ENCODE data around the gene MCC. TPM values are rescaled to one million over a fixed set of nuclear protein-coding genes. Genes with fewer than 3 reads are reported as not detected.

MCC gene
- total RNA-seq, 1 donor from 2014 or later, result 33.9 TPM

DNA sequence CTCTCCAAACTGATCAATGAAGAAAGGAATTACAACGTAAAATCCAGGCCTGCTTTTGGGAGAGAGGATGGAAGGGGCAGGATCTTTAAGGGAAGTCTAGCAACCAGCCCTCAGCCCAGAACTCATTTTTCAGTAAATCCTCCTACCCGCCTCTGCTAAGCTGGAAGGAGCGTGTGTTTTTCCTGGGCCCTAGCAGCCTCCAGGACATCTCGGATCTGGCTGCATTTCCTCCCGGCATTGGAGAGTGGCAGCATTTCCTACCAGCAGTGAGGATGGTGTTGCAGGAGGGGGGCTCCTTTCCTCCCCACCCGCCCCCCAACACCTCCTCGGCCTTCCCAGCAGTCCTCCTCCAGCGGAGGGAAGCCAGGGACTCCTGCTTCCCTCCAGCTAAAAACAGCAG is 457.1 kb downstream of the MCC start:
- Mint-ChIP-seq H3K27ac (peak overlapping the region; percentile 82), H3K36me3 (peaks cover 33% of the 10 kb centered on the region), H3K27me3 (ENCODE audit: low read depth) (no peaks in the 10 kb centered on the region), H3K9me3 (no peaks in the 10 kb centered on the region), H3K4me1 (peaks cover 16% of the 10 kb centered on the region), H3K4me3 (no peak overlapping the region)
- no peak for DNase-seq (ENCODE audit: low spot score in 2 of 2, unreplicated experiment in 2 of 2)
- TF ChIP-seq, protein P1, sequence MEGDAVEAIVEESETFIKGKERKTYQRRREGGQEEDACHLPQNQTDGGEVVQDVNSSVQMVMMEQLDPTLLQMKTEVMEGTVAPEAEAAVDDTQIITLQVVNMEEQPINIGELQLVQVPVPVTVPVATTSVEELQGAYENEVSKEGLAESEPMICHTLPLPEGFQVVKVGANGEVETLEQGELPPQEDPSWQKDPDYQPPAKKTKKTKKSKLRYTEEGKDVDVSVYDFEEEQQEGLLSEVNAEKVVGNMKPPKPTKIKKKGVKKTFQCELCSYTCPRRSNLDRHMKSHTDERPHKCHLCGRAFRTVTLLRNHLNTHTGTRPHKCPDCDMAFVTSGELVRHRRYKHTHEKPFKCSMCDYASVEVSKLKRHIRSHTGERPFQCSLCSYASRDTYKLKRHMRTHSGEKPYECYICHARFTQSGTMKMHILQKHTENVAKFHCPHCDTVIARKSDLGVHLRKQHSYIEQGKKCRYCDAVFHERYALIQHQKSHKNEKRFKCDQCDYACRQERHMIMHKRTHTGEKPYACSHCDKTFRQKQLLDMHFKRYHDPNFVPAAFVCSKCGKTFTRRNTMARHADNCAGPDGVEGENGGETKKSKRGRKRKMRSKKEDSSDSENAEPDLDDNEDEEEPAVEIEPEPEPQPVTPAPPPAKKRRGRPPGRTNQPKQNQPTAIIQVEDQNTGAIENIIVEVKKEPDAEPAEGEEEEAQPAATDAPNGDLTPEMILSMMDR (IDR thresholded peaks at IDR 0.05; ENCODE audit: unreplicated experiment), result no peak

DNA sequence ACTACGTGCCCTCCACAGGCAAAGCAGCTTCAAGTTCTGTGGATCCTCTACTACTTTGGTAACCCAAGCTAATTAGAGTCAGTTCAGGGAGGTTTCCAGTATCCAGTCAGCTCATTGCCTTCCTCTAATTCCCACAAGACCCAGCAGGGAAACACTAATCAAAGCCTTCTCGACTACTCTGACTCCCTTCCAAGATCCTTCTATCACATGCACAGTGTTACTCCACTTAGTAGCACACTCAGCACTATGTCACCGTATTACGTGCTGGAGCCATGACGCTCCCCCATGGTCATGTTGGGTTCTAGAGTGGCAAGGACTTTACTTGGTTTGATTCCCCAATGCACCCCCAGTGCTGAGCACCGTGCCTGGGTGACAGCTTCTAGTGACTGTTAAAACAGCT is 458.6 kb downstream of the MCC start:
- H3K36me3 Mint-ChIP-seq, result peaks cover 33% of the 10 kb centered on the region
- H3K9me3 Mint-ChIP-seq, result no peaks in the 10 kb centered on the region
- peaks cover 16% of the 10 kb centered on the region for H3K4me1 Mint-ChIP-seq
- H3K27ac Mint-ChIP-seq, result no peak overlapping the region
- no peak for DNase-seq (ENCODE audit: low spot score in 2 of 2, unreplicated experiment in 2 of 2)
- no peak overlapping the region for H3K4me3 Mint-ChIP-seq
- H3K27me3 Mint-ChIP-seq (ENCODE audit: low read depth), result no peaks in the 10 kb centered on the region
- TF ChIP-seq, protein P1 (IDR thresholded peaks at IDR 0.05; ENCODE audit: unreplicated experiment), result no peak

DNA sequence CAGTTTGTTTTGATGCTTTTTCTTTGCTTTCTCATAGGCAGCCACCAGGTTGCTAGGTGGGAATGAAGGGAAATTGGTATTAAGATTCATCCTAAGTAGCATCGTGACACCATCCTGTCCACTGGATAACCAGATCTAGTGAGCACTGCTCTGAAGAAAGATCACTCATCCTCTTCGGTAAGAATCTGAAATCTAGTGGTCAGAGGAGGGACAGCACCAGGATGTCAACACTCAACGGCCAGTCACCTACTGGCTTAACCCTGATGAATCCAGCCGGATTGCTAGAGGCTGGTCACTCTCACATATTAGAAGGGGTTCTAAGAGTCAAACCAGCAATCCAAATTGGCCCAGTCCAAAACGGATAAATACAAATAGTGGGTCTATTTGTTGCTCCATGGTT is 460.8 kb downstream of the MCC start:
- Mint-ChIP-seq H3K36me3 (peaks cover 38% of the 10 kb centered on the region), H3K9me3 (no peaks in the 10 kb centered on the region), H3K4me3 (no peak overlapping the region), H3K4me1 (peaks cover 13% of the 10 kb centered on the region), H3K27me3 (ENCODE audit: low read depth) (no peaks in the 10 kb centered on the region), H3K27ac (no peak overlapping the region)
- no peak for DNase-seq (ENCODE audit: low spot score in 2 of 2, unreplicated experiment in 2 of 2)
- TF ChIP-seq, protein P1 (IDR thresholded peaks at IDR 0.05; ENCODE audit: unreplicated experiment), result no peak

DNA sequence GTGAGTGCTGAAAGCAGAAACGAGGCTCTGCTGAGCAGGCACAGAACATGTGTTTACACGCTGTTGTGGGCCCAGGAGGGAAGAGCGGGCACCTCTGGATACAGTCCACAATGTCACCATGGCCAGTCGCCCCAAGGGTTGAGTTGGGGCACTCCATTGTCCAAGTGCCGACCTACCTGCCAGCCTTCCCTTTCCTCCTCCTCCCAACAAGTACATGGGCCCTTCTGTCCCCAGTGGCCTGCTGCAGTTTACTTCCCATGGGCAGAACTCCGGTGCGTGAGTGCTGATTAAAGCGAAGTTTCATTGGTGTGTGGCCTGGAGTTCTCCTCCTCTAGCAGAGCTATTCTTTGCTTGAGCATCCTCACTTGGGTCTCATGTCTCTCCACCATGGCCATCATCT is 461.2 kb downstream of the MCC start:
- DNase-seq (ENCODE audit: low spot score in 2 of 2, unreplicated experiment in 2 of 2), result no peak
- Mint-ChIP-seq H3K36me3 (peaks cover 38% of the 10 kb centered on the region), H3K4me3 (no peak overlapping the region), H3K27me3 (ENCODE audit: low read depth) (no peaks in the 10 kb centered on the region), H3K4me1 (peaks cover 16% of the 10 kb centered on the region), H3K27ac (no peak overlapping the region), H3K9me3 (no peaks in the 10 kb centered on the region)
- TF ChIP-seq, protein P1 (IDR thresholded peaks at IDR 0.05; ENCODE audit: unreplicated experiment), result no peak

DNA sequence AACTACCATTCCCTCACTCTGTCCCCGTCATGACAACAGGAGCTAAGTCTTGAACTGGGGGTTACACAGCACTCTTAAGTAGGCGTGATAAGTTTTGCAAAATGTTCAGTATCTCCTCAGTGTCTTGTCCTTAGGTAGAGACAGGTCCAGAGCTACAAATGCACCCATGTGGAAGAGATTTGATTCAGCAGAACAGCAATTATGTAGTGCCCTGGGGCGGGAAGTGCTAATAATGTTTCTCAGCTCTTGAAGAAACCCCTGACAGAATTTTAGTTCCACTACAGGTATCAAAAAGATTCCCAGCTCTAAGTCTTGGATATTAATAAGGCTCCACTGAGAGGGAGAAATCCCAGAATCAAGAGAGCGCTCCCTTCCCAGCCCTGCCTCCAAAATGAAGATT is 462.0 kb downstream of the MCC start:
- H3K36me3 Mint-ChIP-seq, result peaks cover 38% of the 10 kb centered on the region

More for the DNA sequence above, 462.0 kb downstream of the MCC start:
- Mint-ChIP-seq H3K27ac (no peak overlapping the region), H3K4me3 (no peak overlapping the region), H3K4me1 (peaks cover 10% of the 10 kb centered on the region), H3K9me3 (no peaks in the 10 kb centered on the region), H3K27me3 (ENCODE audit: low read depth) (no peaks in the 10 kb centered on the region)
- no peak for DNase-seq (ENCODE audit: low spot score in 2 of 2, unreplicated experiment in 2 of 2)
- TF ChIP-seq, protein P1 (IDR thresholded peaks at IDR 0.05; ENCODE audit: unreplicated experiment), result no peak

Data from mesothelial cell of epicardium (in vitro differentiated cells).